HT1080 (cell line): ENCODE measurements around the gene CELF4. TPM values are rescaled to one million over a fixed set of nuclear protein-coding genes. Genes with fewer than 3 reads are reported as not detected.
A peak's percentile ranks its signal among the peaks of the same experiment; 100 is the strongest.

ENCODE experiments used
- DNase-seq: peaks from one replicate; pipeline ENCODE4 v3.0.0-alpha.2; 2015; ENCODE audit warnings: low read depth
- polyA plus RNA-seq, 2 experiments: library from polyadenylated mRNA; depleted of rRNA; stranded (reverse); fragments of >200 nt; gene quantifications; 2 replicates each; pipeline ENCODE4 v1.2.3, GENCODE V29; 2015
- total RNA-seq: library from RNA; depleted of rRNA; stranded (reverse); fragments of >200 nt; shearing (Covaris generic); gene quantifications from 2 replicates; pipeline ENCODE4 v1.2.3, GENCODE V29; 2014; rRNA removed

The CELF4 gene
- not detected in 2 replicates for total RNA-seq
- not detected in 2 replicates for polyA plus RNA-seq (2015; cell fraction: cytosol; rRNA removed)
- polyA plus RNA-seq (2015; cell fraction: nucleus; rRNA removed) = not detected in 2 replicates

DNA sequence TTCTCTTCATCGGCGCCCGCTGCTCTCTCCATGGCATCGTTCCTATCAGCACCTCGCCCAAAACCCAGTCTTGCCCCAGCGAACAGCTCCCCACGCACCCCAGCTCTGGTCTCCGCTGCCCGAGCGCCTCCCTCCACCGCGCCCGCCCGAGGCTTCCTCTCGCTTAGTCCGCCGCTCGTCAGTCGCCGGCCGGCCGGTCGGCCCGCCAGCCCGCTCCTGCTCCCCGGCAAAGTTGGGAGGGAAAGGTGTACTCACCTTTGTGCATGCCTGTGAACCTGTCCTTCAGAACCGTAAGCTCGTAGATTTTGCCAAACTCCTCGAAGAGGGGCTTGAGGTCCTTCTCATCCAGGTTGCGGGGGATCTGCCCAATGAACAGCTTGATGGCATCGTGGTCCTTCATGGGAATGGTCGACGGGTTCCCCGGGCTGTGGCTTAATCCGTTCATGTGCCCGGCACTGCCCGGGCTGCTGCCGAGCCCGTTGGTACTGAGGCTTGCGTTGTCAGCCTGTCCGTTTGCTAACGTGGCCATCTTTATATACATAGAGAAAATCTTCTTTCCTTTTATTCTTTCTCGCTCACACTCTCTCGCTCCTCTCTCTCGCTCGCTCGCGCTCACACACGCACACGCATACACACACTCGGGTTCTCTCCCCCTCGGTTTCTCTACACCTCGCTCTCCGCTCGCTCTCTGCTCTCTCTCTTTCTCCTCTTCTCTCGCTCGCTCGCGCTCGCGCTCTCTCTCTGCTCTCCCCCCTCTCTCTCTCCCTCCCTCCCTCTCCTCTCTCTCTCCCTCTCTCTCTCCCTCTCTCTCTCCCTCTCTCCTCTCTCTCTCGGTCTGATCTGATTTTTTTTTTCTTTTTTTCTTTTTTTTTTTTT lies at the start of gene CELF4:
CELF4 (minus strand) TSS at position 698 of the 876 bp plus-strand sequence.
- no peak for DNase-seq

DNA sequence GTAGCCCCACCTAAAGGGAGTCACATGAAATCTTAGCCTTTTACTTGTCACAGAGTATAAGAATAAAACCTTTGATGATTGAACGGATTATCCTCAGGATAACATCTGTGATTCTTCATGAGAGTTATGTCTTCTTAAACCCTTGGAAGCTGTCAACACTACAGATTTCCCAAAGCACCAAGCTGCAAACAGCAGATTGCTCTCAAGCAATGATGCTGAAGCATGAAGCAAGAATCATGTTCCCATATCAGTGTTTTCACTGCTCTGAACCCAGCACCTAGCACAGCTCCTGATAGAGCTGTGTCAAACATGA lies 47.6 kb upstream of the CELF4 start:
- no peak for DNase-seq

DNA sequence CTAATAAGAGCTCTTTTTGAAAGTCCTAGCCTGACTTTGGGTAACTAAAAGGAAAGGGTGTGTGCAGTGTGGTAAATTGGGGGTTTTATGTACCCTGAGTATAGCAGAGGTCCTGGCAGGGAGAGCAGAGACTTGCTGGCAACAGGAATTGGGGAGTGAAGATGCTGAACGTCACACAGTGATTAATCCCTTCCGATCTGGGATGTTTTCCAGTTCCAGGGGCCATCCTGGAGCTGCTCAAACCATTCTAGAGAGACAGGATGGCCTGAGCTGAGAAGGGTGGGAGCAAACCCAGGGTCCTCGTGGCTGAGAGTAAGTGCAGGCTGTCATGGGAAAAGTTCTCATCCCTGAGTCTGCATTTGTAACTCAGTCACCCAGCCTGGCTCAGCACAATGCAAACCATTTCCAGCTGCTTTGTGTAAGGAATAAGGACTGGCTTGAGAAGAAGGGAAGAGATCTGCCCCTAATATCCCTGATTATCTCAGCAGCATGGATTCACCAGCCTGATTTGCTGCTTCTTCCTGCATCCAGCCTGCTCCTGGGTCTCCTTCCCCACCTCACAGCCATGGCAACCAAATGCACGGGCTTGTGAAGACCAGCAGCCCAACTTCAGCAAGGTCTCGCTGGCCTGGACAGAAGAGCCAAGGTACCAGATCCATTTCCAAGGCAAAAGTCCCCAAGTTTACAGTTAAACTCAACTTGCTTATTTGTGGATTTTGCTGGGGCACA lies 47.1 kb upstream of the CELF4 start:
- peak; percentile 45 for DNase-seq

DNA sequence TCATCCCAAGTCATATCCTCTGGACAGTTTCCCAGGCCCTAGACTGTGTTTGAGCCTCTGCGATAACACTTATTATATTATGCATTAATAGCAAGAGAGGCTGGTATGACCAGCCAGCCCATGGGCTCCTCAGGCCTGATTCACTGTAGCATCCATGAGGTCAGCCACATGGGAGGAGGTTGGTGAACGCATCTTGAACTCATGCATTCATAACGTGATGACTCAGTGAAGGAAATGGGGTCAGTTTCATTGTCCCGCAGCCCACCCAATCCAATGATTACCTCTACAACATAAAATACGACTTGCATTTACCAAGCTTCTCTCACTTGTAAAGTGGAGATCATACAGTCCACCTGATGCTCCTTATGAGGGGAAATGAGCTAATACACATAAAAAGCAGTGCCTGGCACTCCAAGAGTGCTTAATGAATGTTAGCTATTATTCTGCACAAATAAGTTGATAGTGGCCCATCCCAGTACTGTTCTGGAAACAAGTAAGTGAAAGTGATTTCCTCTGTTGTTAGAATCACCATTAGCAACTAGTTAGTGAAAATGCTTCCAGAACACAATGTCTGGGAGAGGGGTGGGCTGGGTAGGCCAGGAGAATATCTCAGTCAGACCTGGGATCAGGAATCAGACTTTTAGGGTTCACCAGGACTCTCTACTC lies 46.1 kb upstream of the CELF4 start:
- DNase-seq = peak; percentile 57

DNA sequence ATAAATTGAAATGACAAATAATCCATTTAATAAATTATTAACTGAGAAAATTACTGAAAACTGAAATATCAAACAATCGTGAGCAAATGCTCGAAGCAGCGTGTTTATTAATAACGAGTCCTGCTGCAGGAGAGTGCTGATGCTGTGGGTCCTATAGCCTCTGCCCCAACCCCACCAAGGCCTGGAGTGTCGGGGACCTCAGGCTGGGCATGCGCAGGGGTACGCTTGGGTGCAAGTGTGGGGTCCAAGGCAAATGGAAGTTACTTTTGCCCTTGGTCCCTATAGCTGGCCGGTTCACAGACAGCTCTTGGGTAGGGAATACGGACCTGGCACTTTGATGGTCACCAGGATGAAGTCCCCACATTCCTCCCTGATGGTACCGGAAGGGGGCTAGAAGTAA lies 43.3 kb upstream of the CELF4 start:
- no peak for DNase-seq

DNA sequence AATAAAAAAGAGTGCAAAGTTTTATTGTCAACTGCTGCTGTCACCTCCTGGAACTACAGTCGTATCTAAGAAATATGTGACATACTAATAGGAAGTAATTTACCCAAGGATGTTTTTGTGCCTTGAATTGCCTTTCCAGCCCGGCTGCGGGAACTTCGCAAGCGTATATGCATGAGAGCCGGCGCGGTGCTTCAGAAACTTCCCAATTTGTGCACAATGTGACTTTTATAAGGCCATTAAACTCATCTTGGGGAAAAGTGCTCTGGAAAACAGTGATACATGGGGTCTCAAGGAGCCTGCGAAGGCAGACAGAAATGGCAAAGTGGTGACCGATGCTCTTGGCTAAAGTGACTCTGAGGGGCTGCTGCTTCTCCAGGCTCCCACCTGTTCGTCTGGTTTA lies 41.7 kb upstream of the CELF4 start:
- no peak for DNase-seq

DNA sequence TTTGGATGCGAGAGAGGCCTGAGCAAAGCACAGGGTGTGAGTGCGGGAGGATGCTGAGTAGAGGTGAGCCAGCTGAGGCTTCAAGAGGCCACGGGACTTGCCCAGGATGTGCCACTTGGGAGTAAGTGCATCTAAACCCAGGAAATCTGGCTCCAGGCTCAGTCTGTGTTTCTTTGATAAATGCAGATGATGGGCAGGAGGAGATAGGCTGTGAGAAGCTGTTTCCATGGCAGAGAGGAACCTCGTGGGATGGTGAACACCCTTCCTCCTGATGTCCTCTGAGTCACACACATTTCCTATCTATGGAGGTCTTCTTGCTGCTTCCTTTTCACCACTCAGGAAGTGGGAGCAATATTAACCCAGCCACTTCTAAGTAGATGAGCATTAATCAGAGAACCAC lies 38.4 kb upstream of the CELF4 start:
- DNase-seq = peak; percentile 47

DNA sequence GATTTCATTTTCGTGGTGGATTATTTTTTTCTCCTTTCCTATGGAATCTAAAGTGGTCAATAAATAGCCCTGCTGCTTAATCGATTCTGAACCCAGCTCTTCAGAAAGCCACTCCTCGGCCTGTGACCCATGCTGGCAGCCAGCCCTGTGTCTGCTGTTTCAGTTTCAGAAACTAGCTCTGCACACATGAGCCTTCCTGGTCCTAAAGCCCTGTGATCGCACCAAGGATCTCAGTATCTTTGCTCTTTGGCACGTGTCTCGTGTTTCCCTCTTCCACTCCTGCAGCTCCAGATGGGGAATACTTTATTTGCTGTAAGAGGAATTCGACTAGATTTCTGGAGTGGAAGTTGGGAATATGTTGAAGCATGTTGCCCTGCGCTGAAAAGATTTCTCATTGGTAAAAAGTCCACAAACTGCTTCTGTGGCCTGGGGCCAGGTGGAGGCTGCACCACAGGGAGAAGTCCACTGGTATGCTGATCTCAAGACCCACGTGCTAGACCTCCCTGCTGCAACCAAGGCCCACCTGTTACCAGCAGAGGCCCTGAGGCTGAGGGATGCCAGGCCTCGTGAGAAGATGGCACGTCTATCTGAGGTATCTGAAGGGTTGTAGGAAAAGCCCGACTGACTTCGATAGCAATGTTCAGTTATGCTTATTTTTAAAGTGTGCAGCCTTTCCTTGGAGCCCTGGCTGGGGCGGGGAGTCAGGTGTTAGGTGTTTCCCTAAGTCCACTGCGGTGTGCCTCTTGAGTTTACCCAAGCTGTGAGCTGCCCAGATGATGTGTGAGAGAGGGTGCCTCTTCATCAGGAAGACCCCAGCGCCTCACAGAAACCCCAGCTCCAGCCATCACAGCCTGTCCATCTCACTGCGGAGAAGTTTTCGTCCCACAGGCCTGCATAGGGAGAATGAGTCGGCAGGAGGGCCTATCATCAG lies 33.6 kb upstream of the CELF4 start:
- no peak for DNase-seq

DNA sequence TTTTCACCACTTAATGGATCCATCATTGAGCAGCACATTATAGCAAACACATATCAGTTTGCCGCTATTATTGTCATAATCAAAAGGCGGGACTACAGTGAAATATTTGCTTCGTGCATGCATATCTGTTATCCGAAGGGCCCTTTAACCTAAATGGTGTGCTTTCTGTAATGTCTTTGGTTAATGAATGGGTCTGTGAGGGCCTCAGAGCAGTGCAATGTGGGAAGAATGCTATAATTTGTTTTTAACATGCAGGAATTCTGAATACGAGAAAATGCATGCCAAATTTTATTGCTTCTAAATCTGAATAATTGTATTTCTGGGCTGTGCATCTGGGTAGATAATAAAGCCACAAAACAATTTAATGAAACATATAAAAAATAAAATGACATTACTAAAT lies 32.8 kb upstream of the CELF4 start:
- no peak for DNase-seq

DNA sequence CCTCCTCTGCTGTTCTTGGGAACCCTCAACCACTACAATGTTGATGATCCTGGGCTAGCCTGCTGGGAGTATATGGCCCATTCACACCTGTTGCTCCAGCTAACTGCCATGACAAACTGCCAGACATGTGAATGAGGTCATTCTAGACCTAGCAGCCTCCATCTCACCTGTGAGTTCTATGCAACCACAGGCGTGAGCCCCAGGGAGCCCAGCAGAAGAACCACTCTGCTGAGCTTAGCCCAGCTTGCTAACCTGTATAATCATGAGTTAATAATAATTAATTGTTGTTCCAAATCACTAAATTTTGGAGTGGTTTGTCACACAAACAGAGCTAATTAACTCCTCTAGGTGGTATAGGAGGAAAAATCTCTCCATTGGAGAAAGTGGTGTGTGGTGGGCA lies 24.7 kb upstream of the CELF4 start:
- no peak for DNase-seq

DNA sequence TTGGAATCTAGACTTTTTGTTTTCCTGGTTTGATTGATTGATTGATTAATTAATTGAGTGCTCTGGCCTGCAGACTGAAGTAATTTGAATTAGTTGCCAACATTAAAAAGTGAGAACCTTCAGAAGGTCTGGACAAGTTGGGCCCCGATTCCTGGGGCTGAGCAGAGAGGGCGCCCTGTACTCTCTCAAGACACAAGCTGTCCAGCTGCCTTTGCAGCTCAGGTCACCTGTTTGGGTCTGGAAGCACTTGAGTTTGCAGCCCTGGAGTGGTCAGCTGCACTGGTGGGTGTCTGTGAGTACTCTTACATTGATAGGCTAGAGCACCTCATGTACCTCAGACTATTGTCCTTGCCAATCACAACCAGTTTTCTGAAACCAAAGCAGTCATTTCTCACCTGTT lies 22.7 kb upstream of the CELF4 start:
- no peak for DNase-seq

DNA sequence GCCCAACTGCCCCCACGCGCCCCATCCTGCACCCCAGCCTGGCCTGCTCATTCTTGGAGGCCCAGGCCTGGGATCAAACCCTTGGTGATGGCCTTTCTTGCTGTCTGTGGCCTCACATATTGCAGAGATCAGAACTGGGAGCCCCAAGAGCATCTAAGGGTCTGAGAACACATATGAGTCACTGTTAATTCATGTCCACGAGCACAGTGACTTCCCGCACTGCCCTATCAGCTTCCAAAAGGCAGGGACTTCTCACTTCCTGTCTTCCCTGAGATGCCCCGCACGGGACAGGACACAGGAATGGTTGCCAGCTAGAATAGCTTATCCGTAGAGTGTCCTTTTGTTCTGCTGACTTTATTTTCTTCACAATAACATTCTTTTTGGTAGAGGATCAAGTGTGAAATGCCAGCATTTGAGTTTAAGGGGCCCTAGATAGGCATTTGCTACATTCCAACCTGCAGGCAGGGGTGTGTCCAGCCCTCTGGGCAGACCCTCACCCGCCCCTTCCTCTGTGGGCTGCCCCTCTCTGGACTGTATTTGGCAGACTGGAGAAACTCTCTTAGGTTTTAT lies 21.1 kb upstream of the CELF4 start:
- peak; percentile 63 for DNase-seq

DNA sequence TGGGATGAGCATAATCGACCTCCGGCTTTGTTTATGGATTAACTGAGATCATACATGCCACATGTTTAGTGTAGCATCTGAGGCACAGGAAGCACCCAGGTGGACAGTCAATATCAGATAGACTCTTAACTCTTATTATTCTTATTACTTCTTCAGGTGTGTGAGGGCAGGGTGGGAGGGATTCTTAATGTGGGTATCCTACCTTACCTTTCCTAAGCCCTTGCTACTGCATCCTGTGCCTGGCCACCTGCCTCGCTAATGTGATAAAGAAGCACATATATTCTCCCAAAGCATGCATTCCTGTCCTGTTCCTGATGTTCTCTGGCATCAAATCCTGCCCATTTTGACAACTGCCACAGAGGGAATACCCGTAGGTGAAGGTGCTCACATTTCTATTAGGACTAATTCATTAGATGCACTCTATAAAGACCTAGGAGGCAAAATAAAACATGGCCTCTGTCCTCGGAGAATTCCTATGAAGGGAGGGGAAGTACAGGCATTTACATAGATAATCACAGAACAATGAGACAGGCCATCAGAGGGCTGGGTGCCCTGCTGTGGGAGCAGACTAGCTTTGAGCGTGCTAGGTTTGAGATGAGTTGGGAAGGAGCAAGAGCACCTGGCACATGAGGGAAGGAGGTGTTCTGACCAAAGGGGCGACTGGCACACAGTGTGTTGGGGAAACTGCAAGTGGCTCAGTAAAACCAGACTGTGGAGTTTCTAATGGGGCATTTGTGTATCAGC lies 19.5 kb upstream of the CELF4 start:
- DNase-seq = no peak

DNA sequence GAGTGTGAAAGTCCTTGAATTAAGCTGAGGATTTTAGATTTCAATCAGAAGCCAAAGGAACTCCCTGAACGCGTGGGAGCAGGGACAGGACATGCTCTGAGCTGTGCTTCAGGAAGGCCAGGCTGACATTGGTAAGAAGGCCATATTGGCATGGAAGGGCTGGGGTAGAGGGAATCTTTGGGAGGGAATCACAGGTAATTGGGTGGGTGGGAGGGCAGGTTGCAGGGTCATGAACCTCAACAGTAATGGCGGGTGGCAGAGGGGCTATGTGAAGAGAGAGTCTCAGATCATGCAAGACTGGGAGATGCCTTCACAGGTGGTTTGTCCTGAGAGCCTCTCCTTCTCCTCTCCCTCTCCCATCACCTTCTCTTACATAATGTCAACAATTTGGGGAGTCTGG lies 18.6 kb upstream of the CELF4 start:
- no peak for DNase-seq

DNA sequence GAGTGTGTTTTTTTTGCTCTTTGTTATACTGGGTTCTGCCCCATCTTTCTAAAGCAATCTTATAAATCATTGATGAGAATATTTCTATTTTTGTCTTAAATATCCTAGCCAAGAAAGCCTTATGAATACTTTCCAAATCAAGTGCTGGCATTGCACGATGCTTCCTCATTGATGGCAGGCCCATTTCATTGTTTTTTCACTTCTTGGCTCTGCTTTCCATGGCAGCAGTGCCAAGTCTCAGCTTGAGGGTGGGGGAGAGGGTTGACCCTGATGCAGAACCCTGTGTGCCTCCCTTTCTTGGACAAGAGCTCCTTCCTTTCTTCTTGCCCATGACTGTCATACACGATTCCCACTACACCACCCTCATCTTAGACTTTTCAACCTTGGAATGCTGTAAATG lies 16.7 kb upstream of the CELF4 start:
- no peak for DNase-seq

DNA sequence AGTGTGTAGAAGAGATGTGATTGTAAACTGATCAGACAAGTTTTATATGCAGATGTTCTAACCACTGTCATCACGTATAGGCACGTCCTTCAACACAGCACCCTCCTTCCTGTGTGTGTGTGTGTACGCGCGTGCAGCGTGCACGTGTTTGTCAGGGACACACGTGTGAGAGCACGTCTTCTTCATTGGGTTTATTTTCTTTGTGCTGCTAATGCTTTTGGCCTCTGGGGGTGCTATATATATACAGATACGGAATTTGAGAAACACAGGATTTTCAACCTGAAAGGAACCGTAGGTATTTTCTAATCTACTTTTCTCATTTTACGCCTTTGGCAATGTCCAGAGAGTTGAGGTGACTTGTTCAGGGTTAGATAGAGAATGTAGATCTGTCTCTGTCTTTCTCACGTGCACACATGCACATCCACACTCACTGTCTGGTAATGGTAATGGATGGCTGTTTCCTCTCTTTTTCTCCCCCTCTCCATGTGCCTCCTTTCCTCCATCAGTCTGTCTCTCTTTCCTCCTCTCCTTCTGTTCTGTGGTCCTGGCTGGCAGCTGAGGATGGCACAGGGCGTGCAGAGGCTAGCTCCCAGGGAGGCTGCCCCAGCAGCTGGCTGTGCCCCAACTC lies 13.4 kb upstream of the CELF4 start:
- peak; percentile 74 for DNase-seq

DNA sequence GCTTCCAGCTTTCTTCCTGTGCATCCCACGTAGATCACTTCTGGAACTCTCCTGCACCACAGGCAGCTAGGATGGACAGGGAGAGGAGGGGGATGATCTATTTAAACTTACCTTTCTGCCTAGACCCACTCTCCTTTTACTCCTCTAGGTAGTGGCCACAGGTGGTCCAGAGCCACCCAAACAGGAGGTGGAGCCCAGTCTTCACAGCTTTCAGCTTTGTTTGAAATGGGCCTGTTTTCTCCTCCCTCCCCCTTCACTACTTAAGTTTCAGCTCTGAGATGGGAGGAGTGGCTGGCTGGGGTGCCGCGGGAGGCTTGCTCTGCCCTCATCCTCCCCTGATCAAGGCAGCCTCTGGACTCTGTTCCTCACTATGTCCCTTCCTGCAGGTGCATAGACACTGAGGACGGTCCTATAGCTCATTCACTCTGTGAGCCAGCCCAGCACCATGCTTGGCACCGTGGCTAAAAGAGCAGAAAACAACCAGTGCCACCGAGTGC lies 12.6 kb upstream of the CELF4 start:
- DNase-seq = no peak

DNA sequence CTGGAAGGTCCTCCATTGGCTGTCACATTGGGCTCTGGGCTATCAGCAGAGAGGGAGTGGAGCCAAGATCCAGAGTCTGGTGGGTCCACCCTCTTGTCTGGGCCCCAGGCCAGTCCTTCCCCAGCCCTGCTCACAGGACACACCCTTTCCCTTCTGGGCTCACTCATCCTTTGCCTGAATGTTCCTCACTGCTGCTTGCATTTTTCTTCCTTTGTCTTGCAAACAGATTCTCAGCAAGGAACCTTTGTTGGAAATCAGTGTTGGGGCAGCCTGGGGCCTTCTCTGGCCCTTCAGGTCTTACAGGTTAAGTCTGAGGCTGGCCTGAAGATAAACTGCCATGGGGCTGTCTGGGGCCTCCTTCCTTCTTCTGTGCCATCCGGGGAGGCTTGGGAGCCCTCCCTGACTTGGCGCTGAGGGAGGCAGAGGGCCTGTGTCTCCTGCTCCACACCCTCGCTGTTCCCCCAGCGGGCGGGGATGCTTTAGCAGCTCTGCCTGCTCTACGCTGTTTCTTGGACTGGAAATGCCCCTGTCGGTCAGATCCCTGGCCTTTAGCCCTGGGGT lies 11.5 kb upstream of the CELF4 start:
- peak; percentile 23 for DNase-seq

DNA sequence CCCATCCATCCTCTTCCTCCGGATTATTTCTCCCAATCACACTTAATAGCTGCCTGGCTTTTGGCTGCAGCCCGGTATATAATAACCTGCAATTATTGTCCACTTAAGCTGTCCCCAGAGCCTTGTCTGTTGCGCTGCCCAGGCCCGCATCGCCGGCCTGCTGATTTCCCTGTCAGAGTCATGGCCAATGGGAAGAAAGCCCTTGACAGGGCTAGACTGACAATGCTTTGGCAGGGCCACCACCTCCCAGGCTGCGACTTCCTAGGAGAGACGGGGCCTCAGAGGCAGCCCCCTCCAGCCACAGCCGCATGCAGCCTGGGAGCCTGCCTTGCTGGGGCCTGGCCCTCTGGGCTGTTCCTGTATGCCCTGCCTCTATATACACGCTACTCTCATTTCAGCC lies 10.0 kb upstream of the CELF4 start:
- DNase-seq = no peak
